Thyroid gland (tissue), 4 donors: ENCODE measurements around the gene CTSE.

Source experiments
- CTCF ChIP-seq, 6 experiments: fragments of 200-600 bp in 3 of 6; fragments of 450-650 bp in 3 of 6; sonication (generic) in 3 of 6; IDR thresholded peaks; one replicate each; pipeline ENCODE4 v1.5.1; 2016 to 2019; ENCODE audit warnings: antibody characterized with exemption in 6 of 6, mild to moderate bottlenecking in 2 of 6, inconsistent platforms in 1 of 6, moderate library complexity in 1 of 6
- POLR2A ChIP-seq, 2 donors: fragments of 450-650 bp; IDR thresholded peaks; one replicate each; pipeline ENCODE4 v1.6.1; 2017; ENCODE audit warnings: antibody characterized with exemption in 2 of 2, mild to moderate bottlenecking in 2 of 2, moderate library complexity in 1 of 2

DNA sequence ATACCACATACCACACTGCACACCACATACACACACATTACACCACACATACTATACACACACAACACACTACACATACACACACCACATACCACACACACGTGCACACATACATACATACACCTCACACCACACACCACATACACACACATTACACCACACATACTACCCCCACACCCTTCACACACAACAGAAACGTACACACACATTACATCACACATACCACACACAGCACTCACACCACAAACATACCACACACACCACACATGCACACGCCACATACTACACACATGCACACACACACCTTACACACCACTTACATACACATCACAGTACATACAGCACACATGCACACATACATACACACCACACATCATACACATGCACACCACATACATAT, 49.0 kb downstream of the CTSE start:
- TF ChIP-seq POLR2A (IDR thresholded peaks at IDR 0.05) (no peak), CTCF (IDR thresholded peaks at IDR 0.05) (no peak)
